HEK293 (cell line): ENCODE data around the gene MVK.

Source experiments
- CTCF ChIA-PET: fragments of 350-600 bp; formaldehyde crosslinking; extraction: SDS; loops from one replicate; lab custom pipeline; 2021; ENCODE audit warnings: antibody characterized with exemption; lab: Yijun Ruan, JAX
- POLR2A ChIA-PET: fragments of 300-600 bp; formaldehyde crosslinking; extraction: SDS; loops from one replicate; lab custom pipeline; 2020; ENCODE audit warnings: antibody characterized with exemption, inconsistent platforms; lab: Yijun Ruan, JAX
- H3K27ac ChIP-seq: fragments of 200-500 bp; sonication (Bioruptor generic); 2 replicates; pipeline ENCODE4 v1.5.1; 2014; ENCODE audit warnings: low read depth, low read length, control low read depth, inconsistent platforms; ENCODE audit errors: extremely low read depth
- H3K36me3 ChIP-seq, 2 experiments: fragments of 200-500 bp in 1 of 2; sonication (Bioruptor generic) in 1 of 2; 1 replicate in 1 of 2; 2 replicates in 1 of 2; pipeline ENCODE4 v1.5.1; 2014 to 2017; ENCODE audit warnings: inconsistent platforms in 2 of 2, low read length in 2 of 2; ENCODE audit not compliant: control insufficient read depth in 2 of 2, insufficient read depth in 1 of 2
- H3K4me1 ChIP-seq: fragments of 200-500 bp; sonication (Bioruptor generic); 2 replicates; pipeline ENCODE4 v1.5.1; 2014; ENCODE audit warnings: mild to moderate bottlenecking, low read length, inconsistent platforms; ENCODE audit not compliant: control insufficient read depth, insufficient read depth
- H3K4me3 ChIP-seq: 2 replicates; pipeline ENCODE4 v1.5.1; 2011; ENCODE audit warnings: low read depth, mild to moderate bottlenecking, control low read depth, low read length, moderate library complexity
- H3K9me3 ChIP-seq: fragments of 200-500 bp; sonication (Bioruptor generic); 2 replicates; pipeline ENCODE4 v1.5.1; 2014; ENCODE audit warnings: low read depth, low read length, inconsistent platforms; ENCODE audit not compliant: control insufficient read depth, insufficient read depth
- BCL11A ChIP-seq: fragments of 450-650 bp; formaldehyde crosslinking; IDR thresholded peaks from 2 replicates; pipeline ENCODE4 v1.5.1; 2016; ENCODE audit warnings: low read depth, missing biosample characterization, missing genetic modification characterization
- MEIS1 ChIP-seq: sonication (generic); formaldehyde crosslinking; IDR thresholded peaks from 2 replicates; pipeline ENCODE4 v1.8.1; 2022; ENCODE audit warnings: missing genetic modification reagents, mild to moderate bottlenecking, borderline replicate concordance
- PATZ1 ChIP-seq: fragments of 450-650 bp; formaldehyde crosslinking; IDR thresholded peaks from 2 replicates; pipeline ENCODE4 v1.5.1; 2016; ENCODE audit warnings: missing biosample characterization, missing genetic modification characterization
- PRDM1 ChIP-seq: fragments of 450-650 bp; formaldehyde crosslinking; IDR thresholded peaks from 2 replicates; pipeline ENCODE4; 2016; ENCODE audit warnings: missing biosample characterization, missing genetic modification characterization
- PRDM10 ChIP-seq: fragments of 450-650 bp; formaldehyde crosslinking; IDR thresholded peaks from 2 replicates; pipeline ENCODE4 v1.5.1; 2016; ENCODE audit warnings: missing biosample characterization, missing genetic modification characterization
- REST ChIP-seq: fragments of 450-650 bp; formaldehyde crosslinking; IDR thresholded peaks from 2 replicates; pipeline ENCODE4 v1.5.1; 2016; ENCODE audit warnings: missing biosample characterization, missing genetic modification characterization
- TCF7L2 ChIP-seq: IDR thresholded peaks from 2 replicates; pipeline ENCODE4 v1.6.1; 2011; ENCODE audit warnings: low read depth, mild to moderate bottlenecking, inconsistent platforms, low read length, moderate library complexity, borderline replicate concordance
- TSHZ1 ChIP-seq: fragments of 450-650 bp; formaldehyde crosslinking; IDR thresholded peaks from 2 replicates; pipeline ENCODE4 v1.5.1; 2016; ENCODE audit warnings: missing biosample characterization, missing genetic modification characterization, borderline replicate concordance
- ZFP41 ChIP-seq: fragments of 450-650 bp; formaldehyde crosslinking; IDR thresholded peaks from 2 replicates; pipeline ENCODE4 v1.5.1; 2016; ENCODE audit warnings: missing biosample characterization, missing genetic modification characterization, borderline replicate concordance
- ZFP69B ChIP-seq: fragments of 450-650 bp; formaldehyde crosslinking; IDR thresholded peaks from 2 replicates; pipeline ENCODE4 v1.5.1; 2016; ENCODE audit warnings: missing biosample characterization, missing genetic modification characterization
- ZNF146 ChIP-seq: fragments of 450-650 bp; formaldehyde crosslinking; IDR thresholded peaks from 2 replicates; pipeline ENCODE4 v1.5.1; 2016; ENCODE audit warnings: missing biosample characterization, missing genetic modification characterization
- ZNF169 ChIP-seq: fragments of 450-650 bp; formaldehyde crosslinking; IDR thresholded peaks from 2 replicates; pipeline ENCODE4 v1.5.1; 2016; ENCODE audit warnings: missing biosample characterization, missing genetic modification characterization
- ZNF174 ChIP-seq: fragments of 450-650 bp; formaldehyde crosslinking; IDR thresholded peaks from 2 replicates; pipeline ENCODE4 v1.5.0; 2017; ENCODE audit warnings: missing biosample characterization, mild to moderate bottlenecking, missing genetic modification characterization
- ZNF23 ChIP-seq: fragments of 450-650 bp; formaldehyde crosslinking; IDR thresholded peaks from 2 replicates; pipeline ENCODE4 v1.5.1; 2016; ENCODE audit warnings: missing biosample characterization, missing genetic modification characterization, borderline replicate concordance
- ZNF473 ChIP-seq: fragments of 450-650 bp; formaldehyde crosslinking; IDR thresholded peaks from 2 replicates; pipeline ENCODE4 v1.5.1; 2017; ENCODE audit warnings: missing biosample characterization, missing genetic modification characterization
- ZNF549 ChIP-seq: fragments of 450-650 bp; IDR thresholded peaks from 2 replicates; pipeline ENCODE4 v1.5.1; 2018; ENCODE audit warnings: missing biosample characterization, missing genetic modification characterization, mild to moderate bottlenecking, inconsistent platforms, moderate library complexity
- ZNF658 ChIP-seq: fragments of 450-650 bp; formaldehyde crosslinking; IDR thresholded peaks from 2 replicates; pipeline ENCODE4; 2016; ENCODE audit warnings: missing biosample characterization, missing genetic modification characterization
- ZNF747 ChIP-seq: fragments of 450-650 bp; formaldehyde crosslinking; IDR thresholded peaks from 2 replicates; pipeline ENCODE4 v1.5.1; 2016; ENCODE audit warnings: missing biosample characterization, missing genetic modification characterization

The MVK gene

GRCh38 chr12:109591041-109591440 is 17.4 kb downstream of the MVK start:
- no peak overlapping the region for H3K27ac ChIP-seq
- CTCF ChIA-PET: no interaction called here
- TF ChIP-seq ZNF549 (tag by site-specific recombination) (no peak), TCF7L2 (no peak), ZNF169 (no peak), PATZ1 (tag by site-specific recombination) (no peak), ZFP69B (no peak)
- TF ChIP-seq, all 188 proteins: peak for 0
- H3K9me3 ChIP-seq: no peaks in the 10 kb centered on the region
- H3K4me1 ChIP-seq: no peaks in the 10 kb centered on the region
- POLR2A ChIA-PET: no interaction called here
- H3K4me3 ChIP-seq: no peak overlapping the region
- H3K36me3 ChIP-seq: peaks cover 0 to 18% of the 10 kb centered on the region in 2 experiments; a peak in 2 of 3 replicates

GRCh38 chr12:109592195-109592904 is 18.8 kb downstream of the MVK start:
- no peak overlapping the region for H3K4me3 ChIP-seq
- no peaks in the 10 kb centered on the region for H3K9me3 ChIP-seq
- H3K27ac ChIP-seq: no peak overlapping the region
- ChIA-PET CTCF (interaction anchor here (0.6 to 1.4 kb wide), 3 partner anchors 8 to 183 kb away, joined by 3 read pairs; no protein-coding TSS in a partner anchor), POLR2A (no interaction called here)
- peaks cover 0 to 11% of the 10 kb centered on the region in 2 experiments; a peak in 2 of 3 replicates for H3K36me3 ChIP-seq
- H3K4me1 ChIP-seq: no peaks in the 10 kb centered on the region
- TF ChIP-seq ZNF174: no peak
- TF ChIP-seq BCL11A (tag by site-specific recombination): no peak
- no peak for TF ChIP-seq MEIS1 (CRISPR knock-in tag)
- no peak for TF ChIP-seq ZNF473 (tag by site-specific recombination)
- TF ChIP-seq PATZ1 (tag by site-specific recombination): no peak
- TF ChIP-seq ZNF23 (tag by site-specific recombination): no peak
- TF ChIP-seq REST: no peak
- TF ChIP-seq ZNF146 (tag by site-specific recombination): no peak
- TF ChIP-seq PRDM1 (tag by site-specific recombination): no peak
- TF ChIP-seq ZFP41 (tag by site-specific recombination): no peak
- no peak for TF ChIP-seq PRDM10
- no peak for TF ChIP-seq ZNF658 (tag by site-specific recombination)
- no peak for TF ChIP-seq ZNF747 (tag by site-specific recombination)
- TF ChIP-seq TSHZ1: no peak
